CD4-positive, alpha-beta T cell treated with Interleukin-21 for 1 hour (primary cell): ENCODE data around the gene ASRGL1.
A peak's percentile ranks its signal among the peaks of the same experiment; 100 is the strongest.
"Not testable (repeated sequence)": the region's sequence is repeated elsewhere in the genome, so short reads cannot be mapped to it uniquely, and the experiment has no call there.

Experiments
- DNase-seq: peaks from one replicate; pipeline ENCODE4 v3.0.0-alpha.2; 2020

Gene ASRGL1

GRCh38 chr11:62337303-62338181 is at the start of gene ASRGL1:
ASRGL1 (plus strand) TSS chr11:62337448; CDS start chr11:62337978, 530 bp downstream.
- DNase-seq, result peak; percentile 76

- no peak for DNase-seq
Measured at GRCh38 chr11:62295504-62295903, 41.7 kb upstream of the ASRGL1 start.

- no peak for DNase-seq
Measured at GRCh38 chr11:62298975-62299374, 38.3 kb upstream of the ASRGL1 start, which contains the start of gene SCGB1D4. SCGB1D4 (minus strand) TSS chr11:62299075; CDS start chr11:62299010, 65 bp downstream.

GRCh38 chr11:62306227-62306626 is 31.0 kb upstream of the ASRGL1 start:
- no peak for DNase-seq

GRCh38 chr11:62307950-62308349 is 29.3 kb upstream of the ASRGL1 start:
- no peak for DNase-seq

GRCh38 chr11:62309991-62310390 is 27.3 kb upstream of the ASRGL1 start:
- no peak for DNase-seq

GRCh38 chr11:62315431-62315830 is 21.8 kb upstream of the ASRGL1 start:
- DNase-seq, result no peak

- DNase-seq, result no peak
Measured at GRCh38 chr11:62322524-62322923, 14.7 kb upstream of the ASRGL1 start.

- DNase-seq, result peak; percentile 60
Measured at GRCh38 chr11:62324731-62325556, 12.3 kb upstream of the ASRGL1 start.

- DNase-seq, result not testable (repeated sequence)
Measured at GRCh38 chr11:62325781-62326180, 11.5 kb upstream of the ASRGL1 start.

GRCh38 chr11:62326719-62327118 is 10.5 kb upstream of the ASRGL1 start:
- DNase-seq, result not testable (repeated sequence)

GRCh38 chr11:62327541-62327940 is 9.7 kb upstream of the ASRGL1 start:
- DNase-seq, result not testable (repeated sequence)

- not testable (repeated sequence) for DNase-seq
Measured at GRCh38 chr11:62331264-62331663, 6.0 kb upstream of the ASRGL1 start.

GRCh38 chr11:62333768-62334167 is 3.5 kb upstream of the ASRGL1 start:
- no peak for DNase-seq

GRCh38 chr11:62336949-62337302 is 322 bp upstream of the ASRGL1 start:
- not testable (repeated sequence) for DNase-seq

GRCh38 chr11:62338218-62338617 is 970 bp downstream of the ASRGL1 start:
- DNase-seq, result no peak

- DNase-seq, result peak; percentile 69
Measured at GRCh38 chr11:62340269-62340901, 3.1 kb downstream of the ASRGL1 start.

- no peak for DNase-seq
Measured at GRCh38 chr11:62341588-62341987, 4.3 kb downstream of the ASRGL1 start.

- not testable (repeated sequence) for DNase-seq
Measured at GRCh38 chr11:62343646-62344190, 6.5 kb downstream of the ASRGL1 start.

GRCh38 chr11:62344210-62344609 is 7.0 kb downstream of the ASRGL1 start:
- DNase-seq, result no peak

- no peak for DNase-seq
Measured at GRCh38 chr11:62345861-62346260, 8.6 kb downstream of the ASRGL1 start.

GRCh38 chr11:62352355-62353336 is 15.4 kb downstream of the ASRGL1 start:
- DNase-seq, result no peak
